Activated gamma-delta T cell treated with Interleukin-2 at 50 U/mL for 16 hours (primary cell): ENCODE results near the gene SEC16A.

Source experiments
- DNase-seq: peaks from one replicate; pipeline ENCODE4 v3.0.0-alpha.2; 2020

SEC16A gene

DNA sequence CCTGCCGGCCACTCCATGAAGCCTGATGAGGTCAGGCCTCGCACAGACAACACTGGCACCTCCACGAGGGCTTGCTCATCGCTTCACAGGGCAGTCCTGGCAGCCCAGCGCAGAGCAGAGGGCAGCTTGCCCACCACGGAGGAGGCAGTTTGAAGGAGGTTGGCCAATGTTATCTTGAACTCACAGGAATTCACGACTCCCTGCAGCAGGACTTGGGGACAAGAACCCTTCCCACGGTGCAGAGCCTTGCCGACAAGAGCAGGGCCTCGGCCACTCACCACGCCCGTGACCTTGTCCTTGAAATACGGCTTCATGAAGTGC is 87.9 kb downstream of the SEC16A start:
- DNase-seq, result no peak

GRCh38 chr9:136394312-136395019 is 88.4 kb downstream of the SEC16A start:
- DNase-seq, result no peak

- no peak for DNase-seq
Observed at GRCh38 chr9:136393531-136393930, 89.3 kb downstream of the SEC16A start.

- no peak for DNase-seq
Observed at GRCh38 chr9:136392538-136393449, 90.0 kb downstream of the SEC16A start.

- DNase-seq, result no peak
Observed at GRCh38 chr9:136391737-136392537, 90.9 kb downstream of the SEC16A start.
